KBM-7 (cell line): ENCODE measurements around the gene SNX14.
"Not testable (repeated sequence)": the region's sequence is repeated elsewhere in the genome, so short reads cannot be mapped to it uniquely, and the experiment has no call there.

ENCODE experiments used
- DNase-seq: peaks from one replicate; pipeline ENCODE4 v3.0.0-alpha.2; 2015
- in situ Hi-C: fragments of 300-500 bp; cut with MboI; formaldehyde crosslinking; loops from 2 replicates; pipeline ENCODE4 v1.14.3; 2020; ENCODE audit warnings: low sequenced_read_pairs, low pct_unique_long_range_greater_than_20kb, mixed read lengths

SNX14 gene

DNA sequence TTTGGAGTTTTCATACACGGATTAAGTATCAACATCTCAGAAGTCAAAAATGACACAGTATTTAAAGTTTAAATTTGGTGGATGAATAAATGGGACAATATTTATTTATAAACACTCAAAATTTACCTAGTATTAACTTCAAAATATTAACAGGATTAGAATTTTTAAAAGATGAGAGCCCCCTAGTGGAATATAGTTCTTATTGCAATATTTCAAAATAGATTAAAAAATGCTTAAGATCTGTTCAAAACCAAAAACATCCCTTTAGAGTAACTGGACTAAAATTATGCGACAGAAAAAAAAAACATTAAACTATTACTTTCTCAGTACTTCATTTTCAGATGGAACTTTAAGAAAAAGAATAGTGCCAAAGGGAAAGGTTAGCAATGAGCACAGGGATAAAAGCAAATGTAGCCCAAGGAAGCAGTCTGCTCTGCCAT is 56.6 kb downstream of the SNX14 start:
- peak; percentile 11 for DNase-seq

DNA sequence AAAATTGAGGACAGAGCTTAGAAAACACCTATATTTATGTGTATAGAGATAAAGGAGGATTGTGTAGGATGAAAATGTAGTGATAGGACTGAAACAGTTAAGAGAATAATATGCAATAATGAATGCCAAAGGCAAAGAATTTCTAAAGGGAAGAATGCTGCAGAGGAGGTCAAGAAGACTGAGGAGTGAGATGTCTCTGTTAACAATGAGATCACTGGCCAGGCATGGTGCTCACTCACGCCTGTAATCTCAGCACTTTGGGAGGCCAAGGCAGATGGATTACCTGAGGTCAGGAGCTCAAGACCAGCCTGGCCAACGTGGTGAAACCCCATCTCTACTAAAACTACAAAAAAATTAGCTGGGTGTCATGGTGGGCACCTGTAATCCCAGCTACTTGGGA is 69.4 kb downstream of the SNX14 start:
- in situ Hi-C loops, DNase-seq: not testable (repeated sequence)

More for the DNA sequence above, 56.6 kb downstream of the SNX14 start:
- in situ Hi-C loops = no loop called here

GRCh38 chr6:85516168-85516567 is 77.5 kb downstream of the SNX14 start:
- in situ Hi-C loops = no loop called here

DNA sequence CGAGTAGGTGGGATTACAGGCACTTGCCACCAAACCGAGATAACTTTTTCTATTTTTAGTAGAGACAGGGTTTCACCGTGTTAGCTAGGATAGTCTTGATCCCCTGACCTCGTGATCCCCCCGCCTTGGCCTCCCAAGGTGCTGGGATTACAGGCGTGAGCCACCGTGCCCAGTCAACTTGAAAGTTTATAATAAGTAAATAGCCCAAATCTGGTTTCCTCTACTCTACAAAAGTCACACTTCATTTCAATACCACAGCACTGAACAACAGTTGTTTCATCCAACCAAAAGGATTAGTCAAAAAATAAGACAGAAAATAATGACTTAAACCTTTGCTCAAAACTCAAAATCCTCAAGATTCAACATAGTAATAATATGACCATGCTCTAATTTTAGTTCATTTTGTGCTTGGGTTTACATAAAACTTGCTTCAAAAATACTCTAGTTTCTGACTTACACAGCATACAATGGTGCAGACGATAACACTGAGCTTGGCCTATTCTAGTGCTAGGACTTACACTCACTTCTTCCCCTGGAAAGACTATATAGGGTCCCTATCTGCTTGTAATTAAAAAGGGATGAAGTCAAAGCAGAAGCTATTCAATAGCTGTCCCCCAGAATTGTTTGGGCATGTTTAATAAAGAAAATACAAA is 87.1 kb downstream of the SNX14 start:
- DNase-seq = no peak
- in situ Hi-C loops = no loop called here

More at GRCh38 chr6:85516168-85516567, 77.5 kb downstream of the SNX14 start:
- DNase-seq = no peak

GRCh38 chr6:85498596-85499258 is 94.9 kb downstream of the SNX14 start:
- DNase-seq = peak; percentile 42
- in situ Hi-C loops = no loop called here

DNA sequence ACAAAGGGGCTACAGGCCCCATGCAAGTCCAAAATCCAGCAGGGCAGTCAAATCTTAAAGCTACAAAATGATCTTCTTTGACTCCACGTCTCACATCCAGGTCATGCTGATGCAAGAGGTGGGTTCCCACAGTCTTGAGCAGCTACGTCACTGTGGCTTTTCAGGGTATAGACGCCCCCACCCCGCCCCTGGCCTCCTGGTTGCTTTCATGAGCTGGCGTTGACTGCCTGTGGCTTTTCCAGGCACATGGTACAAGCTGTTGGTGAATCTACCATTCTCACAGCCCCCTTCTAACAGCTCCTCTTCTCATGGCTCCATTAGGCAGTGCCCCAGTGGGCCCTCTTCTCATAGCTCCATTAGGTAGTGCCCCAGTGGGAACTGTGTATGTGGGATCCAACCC is 96.8 kb downstream of the SNX14 start:
- no peak for DNase-seq
- in situ Hi-C loops = no loop called here

- in situ Hi-C loops = no loop called here
- DNase-seq = no peak
Measured at GRCh38 chr6:85496009-85496579, 97.6 kb downstream of the SNX14 start.

DNA sequence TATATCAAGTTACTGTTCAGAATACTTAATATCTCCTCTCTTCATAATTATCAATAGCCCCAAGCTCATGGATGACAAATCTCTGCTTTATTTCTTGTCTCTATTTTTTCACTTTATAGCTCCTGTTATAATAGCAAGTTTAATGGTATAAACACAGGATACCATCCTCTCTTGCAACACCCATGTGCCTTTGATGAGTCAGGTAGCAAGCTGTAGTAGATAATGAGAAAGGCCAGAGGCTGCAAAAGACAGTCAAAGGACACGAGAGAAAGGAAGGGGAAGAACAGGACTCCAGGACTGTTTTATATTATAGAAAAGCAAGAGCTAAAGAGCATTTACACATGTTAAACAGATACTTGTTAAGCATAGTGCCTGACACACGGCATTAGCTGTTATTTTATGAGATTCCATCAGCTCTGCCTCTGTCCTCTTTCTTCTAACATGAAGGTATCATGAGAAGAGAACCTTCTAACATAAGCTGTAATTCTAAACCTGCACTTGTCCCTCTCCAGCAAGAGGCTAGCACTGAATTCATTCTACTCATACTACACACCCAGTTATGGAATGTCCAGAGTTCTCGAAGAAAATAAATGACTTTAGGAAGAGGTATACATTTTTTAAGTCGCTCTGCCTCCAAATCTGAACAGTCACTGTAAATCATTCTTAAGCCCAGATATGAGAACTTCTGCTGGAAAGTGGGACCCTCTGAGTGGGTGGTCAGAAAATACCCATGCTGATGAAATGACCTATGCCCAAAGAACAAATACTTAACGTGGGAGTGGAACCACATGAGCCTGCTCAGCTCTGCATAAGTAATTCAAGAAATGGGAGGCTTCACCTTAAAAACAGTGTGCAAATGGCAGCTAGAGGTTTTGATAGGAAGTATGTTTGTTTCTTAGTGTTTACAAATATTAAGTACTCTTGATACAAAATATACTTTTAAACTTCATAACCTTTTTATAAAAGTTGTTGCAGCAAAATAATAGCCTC is 98.8 kb downstream of the SNX14 start:
- in situ Hi-C loops = no loop called here
- no peak for DNase-seq

GRCh38 chr6:85493389-85493788 is 100.3 kb downstream of the SNX14 start:
- no peak for DNase-seq
- in situ Hi-C loops = no loop called here

GRCh38 chr6:85490516-85491248 is 103.0 kb downstream of the SNX14 start:
- in situ Hi-C loops = no loop called here

DNA sequence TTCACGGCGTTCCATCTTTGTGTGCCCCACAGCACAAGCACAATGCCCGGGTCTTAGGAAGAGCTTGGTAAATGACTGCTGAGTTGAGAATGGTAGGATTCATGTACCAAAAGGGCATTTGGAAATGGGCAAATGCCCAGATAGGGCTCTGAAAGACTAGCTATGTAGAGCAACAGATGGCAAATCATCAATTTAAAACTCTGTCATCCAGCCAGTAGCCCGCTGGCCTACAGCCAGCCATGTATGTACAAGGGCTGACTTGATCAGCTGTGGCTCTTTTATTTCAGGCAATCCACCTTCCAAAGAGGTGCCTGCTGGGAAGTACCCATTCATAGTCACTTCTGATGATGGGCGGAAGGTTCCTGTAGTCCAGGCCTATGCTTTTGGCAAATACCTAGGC is 108.7 kb downstream of the SNX14 start:
- in situ Hi-C loops = no loop called here
- DNase-seq = no peak

More at GRCh38 chr6:85490516-85491248, 103.0 kb downstream of the SNX14 start:
- no peak for DNase-seq

GRCh38 chr6:85483846-85484245 is 109.8 kb downstream of the SNX14 start:
- in situ Hi-C loops = no loop called here
- no peak for DNase-seq

DNA sequence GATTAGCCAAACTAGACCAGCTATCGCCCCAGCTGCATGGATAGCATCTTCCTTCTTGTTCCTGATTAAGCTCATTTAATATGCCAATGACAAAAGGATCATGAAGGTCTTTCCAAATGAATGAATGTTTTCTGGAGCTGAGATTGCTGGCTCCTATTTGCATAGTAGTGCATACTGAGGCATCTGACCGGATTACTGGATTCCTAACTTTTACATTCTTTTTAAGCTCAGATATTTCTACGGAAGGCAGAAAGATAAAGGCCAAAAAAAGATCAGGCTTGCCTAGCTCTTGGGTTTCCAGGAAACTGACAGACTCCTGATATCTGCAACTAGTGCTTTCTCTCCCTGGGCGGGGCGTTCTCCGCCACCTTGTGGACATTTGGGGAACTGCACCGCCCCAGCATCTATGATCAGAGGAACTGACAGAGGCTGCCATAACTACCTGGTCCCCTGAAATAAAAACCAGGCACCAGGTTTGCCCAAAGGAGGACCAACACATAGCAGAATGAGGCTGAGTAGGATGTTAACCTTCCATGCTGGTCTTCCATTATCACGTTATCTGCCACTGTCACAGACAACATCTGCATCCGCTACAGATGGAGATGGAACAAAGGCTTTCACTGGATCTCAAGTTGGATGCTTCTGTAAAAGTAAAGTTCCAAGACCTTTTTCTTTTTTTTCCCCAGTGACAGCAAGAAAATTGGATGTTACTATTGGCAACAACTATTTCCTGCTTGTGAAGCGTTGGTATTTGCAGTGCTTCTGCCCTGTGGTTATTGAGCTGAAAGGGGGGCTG is 110.6 kb downstream of the SNX14 start:
- peak; percentile 76 for DNase-seq
- in situ Hi-C loops = no loop called here

DNA sequence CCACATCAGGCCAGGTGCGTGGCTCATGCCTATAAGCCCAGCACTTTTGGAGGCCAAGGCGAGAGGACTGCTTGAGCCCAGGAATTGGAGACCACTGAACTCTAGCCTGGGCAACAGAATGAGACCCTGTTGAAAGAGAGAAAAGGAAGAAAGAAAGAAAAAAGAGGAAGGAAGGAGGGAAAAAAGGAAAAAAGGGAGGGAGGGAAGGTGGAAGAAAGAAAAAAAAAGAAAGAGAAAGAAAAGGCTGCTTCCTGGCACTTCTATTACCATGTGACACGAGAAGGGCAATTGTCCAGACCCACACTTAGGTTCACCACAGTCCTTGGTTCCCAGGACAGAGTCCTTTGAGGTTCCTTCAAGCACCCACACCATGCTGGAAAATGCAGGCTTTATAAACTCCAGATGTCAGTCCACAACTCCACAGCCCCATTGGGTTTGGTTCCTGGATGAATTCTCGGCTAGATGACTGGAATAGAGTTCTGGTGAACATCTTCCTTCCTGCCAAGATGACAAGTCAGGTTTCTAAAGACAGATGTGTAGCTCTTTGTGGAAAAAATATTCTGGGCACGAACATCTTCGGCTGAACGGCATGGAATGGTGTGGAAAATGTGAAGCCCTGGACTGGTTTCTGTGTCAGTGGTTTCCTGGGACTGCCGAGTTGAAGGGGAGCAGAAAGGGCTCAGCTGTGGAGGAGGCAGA is 111.3 kb downstream of the SNX14 start:
- in situ Hi-C loops = no loop called here
- DNase-seq = no peak

GRCh38 chr6:85479208-85479607 is 114.5 kb downstream of the SNX14 start:
- no peak for DNase-seq
- in situ Hi-C loops = no loop called here

- DNase-seq = no peak
- in situ Hi-C loops = no loop called here
Measured at GRCh38 chr6:85476532-85476931, 117.1 kb downstream of the SNX14 start.

DNA sequence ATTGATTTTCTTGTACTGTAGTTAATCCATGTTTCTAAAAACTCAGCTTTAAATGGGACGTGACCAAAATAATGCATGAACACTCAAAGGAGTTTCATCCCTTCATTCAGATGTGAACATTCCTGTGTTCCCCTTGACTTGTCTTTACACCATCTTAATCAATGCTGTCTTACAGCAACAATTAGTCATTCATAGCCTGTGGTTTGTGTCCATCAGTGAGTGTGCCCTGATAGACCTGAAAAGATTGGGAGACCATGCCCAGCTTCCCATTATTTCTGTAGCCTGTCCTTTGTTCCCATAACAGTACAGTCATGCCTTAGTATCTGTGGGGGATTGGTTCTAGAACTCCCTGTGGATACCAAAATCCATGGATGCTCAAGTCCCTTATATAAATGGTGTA is 119.9 kb downstream of the SNX14 start:
- in situ Hi-C loops = no loop called here
- DNase-seq = no peak
